Cardiac fibroblast (primary cell): ENCODE data around the gene TAS2R46.
"Not testable (repeated sequence)": the region's sequence is repeated elsewhere in the genome, so short reads cannot be mapped to it uniquely, and the experiment has no call there.

Experiments used
- DNase-seq, 2 donors: peaks; one replicate each; pipeline versions ENCODE4 v3.0.0 to v3.0.0-alpha.2; 2010; ENCODE audit warnings: low read depth in 2 of 2
- H3K4me3 ChIP-seq, 2 donors: replicated peaks in 1 of 2; 1 replicate in 1 of 2; 2 replicates in 1 of 2; pipeline ENCODE4 v1.5.1; 2011; ENCODE audit warnings: low read depth in 2 of 2, low read length in 2 of 2, mild to moderate bottlenecking in 2 of 2, moderate library complexity in 1 of 2
- CTCF ChIP-seq: IDR thresholded peaks from one replicate; pipeline ENCODE4 v1.5.1; 2011; ENCODE audit warnings: low read depth, mild to moderate bottlenecking, low read length, inconsistent platforms

TAS2R46 gene

GRCh38 chr12:11069854-11070365, 7.8 kb upstream of the TAS2R46 start:
- no peak for DNase-seq
- TF ChIP-seq CTCF, result no peak

GRCh38 chr12:11067514-11067913, 5.4 kb upstream of the TAS2R46 start:
- peak; percentile 43 to 71 for DNase-seq
- TF ChIP-seq CTCF, result no peak
- no peak overlapping the region for H3K4me3 ChIP-seq

More at GRCh38 chr12:11069854-11070365, 7.8 kb upstream of the TAS2R46 start:
- H3K4me3 ChIP-seq, result no peak overlapping the region

- TF ChIP-seq CTCF, result no peak
- peak in 1 of 2 donors; percentile 32 for DNase-seq
- no peak overlapping the region for H3K4me3 ChIP-seq
These were observed 2.3 kb downstream of the TAS2R46 start for GRCh38 chr12:11059784-11060183.

GRCh38 chr12:11059041-11059440, 3.1 kb downstream of the TAS2R46 start:
- DNase-seq, result no peak
- TF ChIP-seq CTCF, result no peak

GRCh38 chr12:11055306-11055705, 6.8 kb downstream of the TAS2R46 start:
- no peak for DNase-seq
- no peak overlapping the region for H3K4me3 ChIP-seq
- no peak for TF ChIP-seq CTCF

More at GRCh38 chr12:11059041-11059440, 3.1 kb downstream of the TAS2R46 start:
- no peak overlapping the region for H3K4me3 ChIP-seq

- DNase-seq, H3K4me3 ChIP-seq: not testable (repeated sequence)
These were observed 12.1 kb downstream of the TAS2R46 start for GRCh38 chr12:11049806-11050531.

- H3K4me3 ChIP-seq, DNase-seq: not testable (repeated sequence)
These were observed 20.7 kb downstream of the TAS2R46 start for GRCh38 chr12:11041366-11041765.

GRCh38 chr12:11040162-11040561, 21.9 kb downstream of the TAS2R46 start:
- H3K4me3 ChIP-seq, result no peak overlapping the region
- DNase-seq, result peak in 1 of 2 donors; percentile 10
- TF ChIP-seq CTCF, result no peak
